Nephron progenitor cell (in vitro differentiated cells): ENCODE data around the gene AVEN.

Experiments
- DNase-seq: peaks from one replicate; pipeline ENCODE4 v3.0.0; 2021
- H3K27ac Mint-ChIP-seq: 2 replicates; pipeline ENCODE4 v1.8.0; 2021; ENCODE audit warnings: mild to moderate bottlenecking, moderate library complexity, mixed read lengths
- H3K27me3 Mint-ChIP-seq: 2 replicates; pipeline ENCODE4 v1.8.0; 2021; ENCODE audit warnings: mild to moderate bottlenecking, low read depth, mixed read lengths; ENCODE audit not compliant: poor library complexity
- H3K36me3 Mint-ChIP-seq: 2 replicates; pipeline ENCODE4 v1.8.0; 2021; ENCODE audit warnings: low read depth, mixed read lengths
- H3K4me1 Mint-ChIP-seq: 2 replicates; pipeline ENCODE4 v1.8.0; 2021; ENCODE audit warnings: mixed read lengths
- H3K4me3 Mint-ChIP-seq: 2 replicates; pipeline ENCODE4 v1.8.0; 2021; ENCODE audit warnings: mild to moderate bottlenecking, moderate library complexity, mixed read lengths
- H3K9me3 Mint-ChIP-seq: 2 replicates; pipeline ENCODE4 v1.8.0; 2021; ENCODE audit warnings: mild to moderate bottlenecking, moderate library complexity, mixed read lengths
- CTCF ChIP-seq: fragments of 200-600 bp; sonication (generic); IDR thresholded peaks from 2 replicates; pipeline ENCODE4 v1.5.0; 2021; ENCODE audit warnings: antibody characterized with exemption

AVEN gene

GRCh38 chr15:33840615-33841014 lies 198.4 kb downstream of the AVEN start:
- Mint-ChIP-seq H3K9me3 (no peaks in the 10 kb centered on the region), H3K4me1 (peaks cover 2% of the 10 kb centered on the region), H3K27me3 (peaks cover 8% of the 10 kb centered on the region), H3K36me3 (peaks cover 5% of the 10 kb centered on the region), H3K4me3 (no peak overlapping the region), H3K27ac (no peak overlapping the region)
- no peak for DNase-seq
- TF ChIP-seq CTCF: no peak

- H3K4me1 Mint-ChIP-seq: peaks cover 12% of the 10 kb centered on the region
- no peak overlapping the region for H3K4me3 Mint-ChIP-seq
- no peaks in the 10 kb centered on the region for H3K9me3 Mint-ChIP-seq
- no peak overlapping the region for H3K27ac Mint-ChIP-seq
- DNase-seq: no peak
- TF ChIP-seq CTCF: no peak
- H3K36me3 Mint-ChIP-seq: peaks cover 5% of the 10 kb centered on the region
- peaks cover 8% of the 10 kb centered on the region for H3K27me3 Mint-ChIP-seq
These were observed 199.5 kb downstream of the AVEN start for GRCh38 chr15:33839540-33839939.

- H3K4me3 Mint-ChIP-seq: no peak overlapping the region
- peaks cover 6% of the 10 kb centered on the region for H3K27me3 Mint-ChIP-seq
- TF ChIP-seq CTCF: no peak
- H3K27ac Mint-ChIP-seq: no peak overlapping the region
- peaks cover 12% of the 10 kb centered on the region for H3K4me1 Mint-ChIP-seq
- no peaks in the 10 kb centered on the region for H3K9me3 Mint-ChIP-seq
- H3K36me3 Mint-ChIP-seq: peaks cover 5% of the 10 kb centered on the region
- DNase-seq: no peak
These were observed 201.7 kb downstream of the AVEN start for GRCh38 chr15:33837294-33837693.

GRCh38 chr15:33834892-33835743 lies 203.9 kb downstream of the AVEN start:
- peaks cover 5% of the 10 kb centered on the region for H3K36me3 Mint-ChIP-seq
- no peak overlapping the region for H3K27ac Mint-ChIP-seq
- no peak for DNase-seq
- peaks cover 12% of the 10 kb centered on the region for H3K4me1 Mint-ChIP-seq
- H3K9me3 Mint-ChIP-seq: no peaks in the 10 kb centered on the region
- no peak for TF ChIP-seq CTCF
- H3K27me3 Mint-ChIP-seq: peaks cover 2% of the 10 kb centered on the region
- H3K4me3 Mint-ChIP-seq: no peak overlapping the region

GRCh38 chr15:33831646-33832045 lies 207.4 kb downstream of the AVEN start:
- DNase-seq: no peak
- H3K36me3 Mint-ChIP-seq: no peaks in the 10 kb centered on the region
- peaks cover 15% of the 10 kb centered on the region for H3K9me3 Mint-ChIP-seq
- H3K4me1 Mint-ChIP-seq: peaks cover 12% of the 10 kb centered on the region
- H3K27ac Mint-ChIP-seq: no peak overlapping the region
- no peak for TF ChIP-seq CTCF
- H3K27me3 Mint-ChIP-seq: no peaks in the 10 kb centered on the region
- H3K4me3 Mint-ChIP-seq: no peak overlapping the region

GRCh38 chr15:33830351-33830750 lies 208.7 kb downstream of the AVEN start:
- Mint-ChIP-seq H3K27me3 (no peaks in the 10 kb centered on the region), H3K4me3 (no peak overlapping the region)

More at GRCh38 chr15:33830351-33830750, 208.7 kb downstream of the AVEN start:
- no peak overlapping the region for H3K27ac Mint-ChIP-seq
- H3K4me1 Mint-ChIP-seq: peaks cover 7% of the 10 kb centered on the region
- TF ChIP-seq CTCF: no peak
- H3K36me3 Mint-ChIP-seq: no peaks in the 10 kb centered on the region
- no peak for DNase-seq
- peaks cover 15% of the 10 kb centered on the region for H3K9me3 Mint-ChIP-seq
